NCI-H226 (cell line): Measurements from ENCODE around the gene LDLRAD4.
"Not testable (repeated sequence)": the region's sequence is repeated elsewhere in the genome, so short reads cannot be mapped to it uniquely, and the experiment has no call there.

Experiments
- DNase-seq: peaks from one replicate; pipeline ENCODE4 v3.0.0-alpha.2; 2015

Gene LDLRAD4

GRCh38 chr18:13585379-13586153 is 367.0 kb downstream of the LDLRAD4 start:
- no peak for DNase-seq

GRCh38 chr18:13587001-13587400 is 368.4 kb downstream of the LDLRAD4 start:
- no peak for DNase-seq

- DNase-seq = no peak
Observed at GRCh38 chr18:13587477-13587876, 368.9 kb downstream of the LDLRAD4 start.

- DNase-seq = no peak
Observed at GRCh38 chr18:13587937-13588336, 369.4 kb downstream of the LDLRAD4 start.

GRCh38 chr18:13589316-13589715 is 370.8 kb downstream of the LDLRAD4 start:
- no peak for DNase-seq

GRCh38 chr18:13589943-13590342 is 371.4 kb downstream of the LDLRAD4 start:
- DNase-seq = no peak

GRCh38 chr18:13592246-13592645 is 373.7 kb downstream of the LDLRAD4 start:
- no peak for DNase-seq

- DNase-seq = no peak
Observed at GRCh38 chr18:13594551-13594950, 376.0 kb downstream of the LDLRAD4 start.

GRCh38 chr18:13597068-13597467 is 378.5 kb downstream of the LDLRAD4 start:
- DNase-seq = no peak

GRCh38 chr18:13598591-13598990 is 380.0 kb downstream of the LDLRAD4 start:
- no peak for DNase-seq

- no peak for DNase-seq
Observed at GRCh38 chr18:13599031-13599430, 380.5 kb downstream of the LDLRAD4 start.

- no peak for DNase-seq
Observed at GRCh38 chr18:13603304-13604019, 384.9 kb downstream of the LDLRAD4 start.

GRCh38 chr18:13604786-13605185 is 386.2 kb downstream of the LDLRAD4 start:
- no peak for DNase-seq

GRCh38 chr18:13605477-13605876 is 386.9 kb downstream of the LDLRAD4 start:
- DNase-seq = no peak

- DNase-seq = no peak
Observed at GRCh38 chr18:13605901-13606300, 387.3 kb downstream of the LDLRAD4 start.

- no peak for DNase-seq
Observed at GRCh38 chr18:13606604-13607254, 388.2 kb downstream of the LDLRAD4 start.

- not testable (repeated sequence) for DNase-seq
Observed at GRCh38 chr18:13608024-13608562, 389.5 kb downstream of the LDLRAD4 start.

- no peak for DNase-seq
Observed at GRCh38 chr18:13608791-13609532, 390.4 kb downstream of the LDLRAD4 start.

GRCh38 chr18:13610555-13611141 is 392.1 kb downstream of the LDLRAD4 start:
- DNase-seq = no peak

GRCh38 chr18:13611142-13611600 is 392.6 kb downstream of the LDLRAD4 start:
- no peak for DNase-seq

GRCh38 chr18:13611601-13612195 is 393.1 kb downstream of the LDLRAD4 start:
- no peak for DNase-seq
